ENCODE measurements around the gene GCH1. TPM values are rescaled to one million over a fixed set of nuclear protein-coding genes. Genes with fewer than 3 reads are reported as not detected.

The GCH1 gene
- total and polyA plus RNA-seq, 2 donors from 2014 or later = 9.2 to 12.3 TPM

GRCh38 chr14:54840336-54840735 is 62.3 kb downstream of the GCH1 start:
- no peaks in the 10 kb centered on the region for H3K9me3 ChIP-seq (ENCODE audit: control insufficient read depth in 2 of 3, insufficient read depth in 1 of 3, low read length in 3 of 3)
- FAIRE-seq (no peak), DNase-seq (no peak)
- peaks cover 0 to 9% (median 4%) of the 10 kb centered on the region in 3 donors for H3K4me1 ChIP-seq (ENCODE audit: control insufficient read depth in 2 of 3, insufficient read depth in 2 of 3, low read depth in 1 of 3, low read length in 3 of 3)
- no peaks in the 10 kb centered on the region for H3K36me3 ChIP-seq (ENCODE audit: control insufficient read depth in 2 of 3, insufficient read depth in 3 of 3, low read length in 3 of 3)
- TF ChIP-seq, protein P1, sequence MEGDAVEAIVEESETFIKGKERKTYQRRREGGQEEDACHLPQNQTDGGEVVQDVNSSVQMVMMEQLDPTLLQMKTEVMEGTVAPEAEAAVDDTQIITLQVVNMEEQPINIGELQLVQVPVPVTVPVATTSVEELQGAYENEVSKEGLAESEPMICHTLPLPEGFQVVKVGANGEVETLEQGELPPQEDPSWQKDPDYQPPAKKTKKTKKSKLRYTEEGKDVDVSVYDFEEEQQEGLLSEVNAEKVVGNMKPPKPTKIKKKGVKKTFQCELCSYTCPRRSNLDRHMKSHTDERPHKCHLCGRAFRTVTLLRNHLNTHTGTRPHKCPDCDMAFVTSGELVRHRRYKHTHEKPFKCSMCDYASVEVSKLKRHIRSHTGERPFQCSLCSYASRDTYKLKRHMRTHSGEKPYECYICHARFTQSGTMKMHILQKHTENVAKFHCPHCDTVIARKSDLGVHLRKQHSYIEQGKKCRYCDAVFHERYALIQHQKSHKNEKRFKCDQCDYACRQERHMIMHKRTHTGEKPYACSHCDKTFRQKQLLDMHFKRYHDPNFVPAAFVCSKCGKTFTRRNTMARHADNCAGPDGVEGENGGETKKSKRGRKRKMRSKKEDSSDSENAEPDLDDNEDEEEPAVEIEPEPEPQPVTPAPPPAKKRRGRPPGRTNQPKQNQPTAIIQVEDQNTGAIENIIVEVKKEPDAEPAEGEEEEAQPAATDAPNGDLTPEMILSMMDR (IDR thresholded peaks at IDR 0.05; ENCODE audit: borderline replicate concordance, extremely low read depth, insufficient read depth) = no peak
- peak overlapping the region; percentile 20 to 48 for H3K27ac ChIP-seq (ENCODE audit: low read depth in 2 of 2, low read length in 2 of 2)
- no peak overlapping the region for H3K9ac ChIP-seq (ENCODE audit: low read length in 3 of 3)
- intact Hi-C loops (cut with DNase I) = no loop called here
- no peak overlapping the region for H3K4me3 ChIP-seq (ENCODE audit: low read length in 3 of 3)
- H3K27me3 ChIP-seq (ENCODE audit: control insufficient read depth, insufficient read depth, low read length) = no peaks in the 10 kb centered on the region

DNA sequence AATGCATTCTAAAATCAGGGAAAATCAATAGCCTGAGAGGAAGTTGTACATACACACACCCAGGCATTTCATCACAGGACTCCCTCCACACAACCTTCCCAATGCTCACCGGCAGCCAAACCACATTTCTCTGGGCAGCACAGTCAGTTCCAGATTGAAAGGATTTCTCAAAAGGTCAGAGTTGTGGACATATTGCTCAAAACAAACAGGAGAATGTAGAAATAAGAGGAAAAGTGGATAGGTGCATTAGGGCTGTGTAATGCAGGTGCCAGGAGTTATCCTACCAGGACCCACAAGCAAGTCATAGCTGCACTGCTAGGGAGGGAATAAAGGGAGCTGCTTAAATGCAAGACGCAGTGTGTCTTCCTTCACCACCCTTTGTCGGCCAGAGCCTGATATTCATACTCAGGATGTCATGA is 62.9 kb downstream of the GCH1 start:
- Histone ChIP-seq H3K27me3 (ENCODE audit: control insufficient read depth, insufficient read depth, low read length) (no peaks in the 10 kb centered on the region), H3K9me3 (ENCODE audit: control insufficient read depth in 2 of 3, insufficient read depth in 1 of 3, low read length in 3 of 3) (no peaks in the 10 kb centered on the region), H3K4me3 (ENCODE audit: low read length in 3 of 3) (no peak overlapping the region), H3K9ac (ENCODE audit: low read length in 3 of 3) (no peak overlapping the region), H3K36me3 (ENCODE audit: control insufficient read depth in 2 of 3, insufficient read depth in 3 of 3, low read length in 3 of 3) (no peaks in the 10 kb centered on the region), H3K4me1 (ENCODE audit: control insufficient read depth in 2 of 3, insufficient read depth in 2 of 3, low read depth in 1 of 3, low read length in 3 of 3) (peaks cover 0 to 9% (median 4%) of the 10 kb centered on the region in 3 donors), H3K27ac (ENCODE audit: low read depth in 2 of 2, low read length in 2 of 2) (peak overlapping the region; percentile 20 to 48)
- TF ChIP-seq, protein P1 (IDR thresholded peaks at IDR 0.05; ENCODE audit: borderline replicate concordance, extremely low read depth, insufficient read depth) = no peak
- FAIRE-seq (no peak), DNase-seq (no peak)
- intact Hi-C loops (cut with DNase I) = no loop called here

- no peak overlapping the region for H3K27ac ChIP-seq (ENCODE audit: low read depth in 2 of 2, low read length in 2 of 2)
- FAIRE-seq (no peak), DNase-seq (no peak)
- intact Hi-C loops (cut with DNase I) = no loop called here
- peaks cover 0 to 9% (median 4%) of the 10 kb centered on the region in 3 donors for H3K4me1 ChIP-seq (ENCODE audit: control insufficient read depth in 2 of 3, insufficient read depth in 2 of 3, low read depth in 1 of 3, low read length in 3 of 3)
- H3K9me3 ChIP-seq (ENCODE audit: control insufficient read depth in 2 of 3, insufficient read depth in 1 of 3, low read length in 3 of 3) = no peaks in the 10 kb centered on the region
- no peak overlapping the region for H3K4me3 ChIP-seq (ENCODE audit: low read length in 3 of 3)
- H3K27me3 ChIP-seq (ENCODE audit: control insufficient read depth, insufficient read depth, low read length) = no peaks in the 10 kb centered on the region
- no peak overlapping the region for H3K9ac ChIP-seq (ENCODE audit: low read length in 3 of 3)
- H3K36me3 ChIP-seq (ENCODE audit: control insufficient read depth in 2 of 3, insufficient read depth in 3 of 3, low read length in 3 of 3) = no peaks in the 10 kb centered on the region
- TF ChIP-seq, protein P1 (IDR thresholded peaks at IDR 0.05; ENCODE audit: borderline replicate concordance, extremely low read depth, insufficient read depth) = no peak
Measured at GRCh38 chr14:54838931-54839512, 63.6 kb downstream of the GCH1 start.

All from kidney (tissue), 14 donors.